Aorta (tissue), 5 donors: Measurements from ENCODE around the gene ATP2B2. TPM values are rescaled to one million over a fixed set of nuclear protein-coding genes. Genes with fewer than 3 reads are reported as not detected.

Experiments
- ATAC-seq: fragments of 200-7000 bp; cut with Tn5 transposase; one replicate; pipeline ENCODE4 v1.9.1; 2022; ENCODE audit warnings: moderate library complexity; ENCODE audit not compliant: low FRiP score
- DNase-seq, 2 donors: peaks; one replicate each; pipeline ENCODE4 v3.0.0-alpha.2; 2020
- H3K27ac ChIP-seq, 2 donors: one replicate each; pipeline ENCODE4 v1.5.1; 2013; ENCODE audit warnings: low read length in 2 of 2, mild to moderate bottlenecking in 2 of 2, moderate library complexity in 2 of 2, control low read depth in 1 of 2, inconsistent platforms in 1 of 2, low read depth in 1 of 2
- H3K27me3 ChIP-seq, 2 donors: one replicate each; pipeline ENCODE4 v1.6.1; 2013; ENCODE audit warnings: control low read depth in 1 of 2, low read length in 1 of 2, mild to moderate bottlenecking in 1 of 2, moderate library complexity in 1 of 2; ENCODE audit not compliant: insufficient read depth in 2 of 2, control insufficient read depth in 1 of 2
- H3K36me3 ChIP-seq, 2 donors: one replicate each; pipeline ENCODE4 v1.6.1; 2013; ENCODE audit warnings: control low read depth in 1 of 2, low read length in 1 of 2, mild to moderate bottlenecking in 1 of 2; ENCODE audit not compliant: insufficient read depth in 2 of 2, control insufficient read depth in 1 of 2
- H3K4me1 ChIP-seq, 2 donors: one replicate each; pipeline ENCODE4 v1.6.1; 2013; ENCODE audit warnings: low read length in 2 of 2, control low read depth in 1 of 2, mild to moderate bottlenecking in 1 of 2, moderate library complexity in 1 of 2; ENCODE audit not compliant: insufficient read depth in 2 of 2, control insufficient read depth in 1 of 2
- H3K4me3 ChIP-seq, 2 donors: one replicate each; pipeline ENCODE4 v1.5.1; 2013; ENCODE audit warnings: low read length in 2 of 2, control low read depth in 1 of 2, mild to moderate bottlenecking in 1 of 2
- H3K9me3 ChIP-seq: one replicate; pipeline ENCODE4 v1.6.1; 2013; ENCODE audit warnings: mild to moderate bottlenecking, low read length; ENCODE audit not compliant: control insufficient read depth
- WGBS, 2 donors: extraction: QIAGEN DNeasy Blood & Tissue Kit; methylation state at CpG; one replicate each; pipeline ENCODE4 v1.1.7; 2013; 5-methylcytosine and 5-hydroxymethylcytosine counted together
- intact Hi-C, 2 donors: fragments of 100-400 bp; cut with DNase I; formaldehyde crosslinking; loops; one replicate each; pipeline versions ENCODE4 v1.14.2 to v1.15.0; 2022
- polyA plus RNA-seq, 2 donors: library from polyadenylated mRNA; stranded (reverse); fragments of 200-250 nt; gene quantifications; one replicate each; pipeline ENCODE4 v1.2.3, GENCODE V29; 2013
- total RNA-seq, 2 donors: library from RNA; stranded (reverse); fragmentation: NEBNext Ultra II Directional; extraction: Animal tissue kit (Norgen Biotek cat#: 25700); gene quantifications; one replicate each; pipeline ENCODE4 v1.2.1, GENCODE V29; 2021
- donor health status: healthy with polysubstance abuse.
- donor health status: Bipolar disorder and iron deficiency.
- donor health status: DM: no; HTN: no; CAD: no.
- donor health status: DM: no; HTN: no; CAD: no.
- donor health status: DM: yes; HTN: yes; CAD: no.

ATP2B2 gene
- total and polyA plus RNA-seq, 4 donors: 0.29 to 0.30 TPM; not detected in 2

- H3K4me3 ChIP-seq: no peak overlapping the region
- H3K27ac ChIP-seq: no peak overlapping the region
- no peaks in the 10 kb centered on the region for H3K36me3 ChIP-seq
- no peaks in the 10 kb centered on the region for H3K9me3 ChIP-seq
- H3K27me3 ChIP-seq: no peaks in the 10 kb centered on the region
- 62 to 66% methylated on average over 12 of the region's 12 CpGs for WGBS, 2 donors
- H3K4me1 ChIP-seq: no peaks in the 10 kb centered on the region
- ATAC-seq: no peak
- intact Hi-C loops: no loop called here
- no peak for DNase-seq
Measured at GRCh38 chr3:10485380-10485779, 20.0 kb downstream of the ATP2B2 start.

DNA sequence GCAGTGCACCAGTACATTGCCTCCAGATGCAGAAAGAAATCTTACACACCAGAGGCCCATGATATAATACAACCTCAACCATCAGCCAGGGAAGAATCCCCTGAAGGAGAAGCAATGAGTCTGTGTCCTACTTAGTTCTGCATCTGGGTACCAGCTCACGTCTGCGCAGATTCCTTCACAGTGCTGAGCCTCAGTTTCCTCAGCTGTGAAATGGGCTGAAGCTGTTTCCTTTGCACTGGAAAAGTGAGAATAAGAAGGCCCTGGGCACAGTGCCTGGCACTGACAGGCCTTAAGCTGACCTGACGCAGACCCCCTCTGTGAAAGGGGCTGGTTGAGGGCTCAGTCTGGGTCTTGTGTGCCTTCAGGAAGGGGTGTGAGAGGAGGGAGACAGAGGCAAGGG is 20.7 kb downstream of the ATP2B2 start:
- DNase-seq (no peak), ATAC-seq (no peak)
- Histone ChIP-seq H3K27me3 (no peaks in the 10 kb centered on the region), H3K4me3 (no peak overlapping the region), H3K27ac (no peak overlapping the region), H3K4me1 (no peaks in the 10 kb centered on the region), H3K36me3 (no peaks in the 10 kb centered on the region), H3K9me3 (no peaks in the 10 kb centered on the region)
- intact Hi-C loops: no loop called here
- WGBS, 2 donors: 86 to 94% methylated on average over 3 of the region's 3 CpGs

- Histone ChIP-seq H3K9me3 (no peaks in the 10 kb centered on the region), H3K36me3 (no peaks in the 10 kb centered on the region), H3K27ac (no peak overlapping the region), H3K27me3 (no peaks in the 10 kb centered on the region), H3K4me3 (no peak overlapping the region), H3K4me1 (no peaks in the 10 kb centered on the region)
- no peak for DNase-seq
- 57 to 61% methylated on average over 13 of the region's 13 CpGs for WGBS, 2 donors
- intact Hi-C loops: no loop called here
- ATAC-seq: no peak
Measured at GRCh38 chr3:10483686-10484345, 21.6 kb downstream of the ATP2B2 start.

DNA sequence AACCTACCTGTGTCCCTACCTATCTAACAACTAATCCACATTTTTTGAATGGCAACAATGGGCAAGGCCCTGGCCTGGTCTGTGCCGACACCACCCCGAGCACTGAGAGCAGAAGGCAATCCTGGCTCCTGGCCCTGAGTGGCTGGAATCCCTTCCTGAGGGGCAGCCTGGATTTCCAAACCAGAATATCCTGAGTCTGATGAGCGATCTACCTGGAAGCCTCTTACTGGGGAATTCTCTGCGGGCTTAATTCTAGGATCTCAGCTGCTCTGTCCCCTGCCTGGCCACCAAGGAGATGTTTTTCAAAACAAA is 22.1 kb downstream of the ATP2B2 start:
- ATAC-seq (no peak), DNase-seq (no peak)
- Histone ChIP-seq H3K27me3 (peaks cover 0 to 1% of the 10 kb centered on the region in 2 donors), H3K36me3 (no peaks in the 10 kb centered on the region), H3K4me1 (no peaks in the 10 kb centered on the region), H3K4me3 (no peak overlapping the region), H3K9me3 (no peaks in the 10 kb centered on the region), H3K27ac (no peak overlapping the region)
- 67 to 74% methylated on average over 4 of the region's 4 CpGs for WGBS, 2 donors
- intact Hi-C loops: no loop called here

DNA sequence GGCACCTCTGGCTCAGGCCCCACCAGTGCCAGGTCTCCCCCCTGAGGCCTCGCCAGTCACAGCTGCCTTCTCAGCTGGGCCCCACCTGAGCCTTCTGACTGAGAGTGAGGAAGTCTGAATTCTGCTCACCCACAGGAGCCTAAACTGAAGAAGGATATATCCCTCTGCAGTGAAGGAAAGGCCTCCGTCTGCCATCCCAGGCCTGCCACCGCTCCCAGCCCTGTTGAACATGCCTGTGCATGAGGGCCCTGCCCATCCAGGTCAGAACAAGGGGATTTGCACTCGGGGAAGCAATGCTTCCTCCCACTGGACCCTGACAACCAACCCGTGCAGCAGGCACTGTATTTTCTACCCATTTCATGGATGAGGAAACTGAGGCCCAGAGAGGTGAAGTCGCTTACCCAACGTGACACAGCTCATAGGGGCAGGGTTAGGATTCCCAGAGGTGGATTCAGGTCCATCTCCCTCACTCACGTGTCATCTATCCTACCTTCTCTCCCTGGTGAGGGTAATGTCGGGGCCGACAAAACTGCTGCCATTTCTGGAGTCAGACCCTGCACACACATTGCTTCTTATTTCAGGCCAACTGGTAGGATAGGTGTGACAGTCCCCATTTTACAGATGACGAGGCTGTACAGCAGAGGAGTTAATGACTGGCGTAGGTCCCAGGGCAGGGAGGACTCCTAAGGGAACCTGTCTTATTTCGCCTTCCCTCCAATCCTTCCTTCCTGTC is 22.6 kb downstream of the ATP2B2 start:
- Histone ChIP-seq H3K4me3 (no peak overlapping the region), H3K4me1 (no peaks in the 10 kb centered on the region), H3K36me3 (no peaks in the 10 kb centered on the region), H3K27ac (no peak overlapping the region), H3K27me3 (peaks cover 0 to 1% of the 10 kb centered on the region in 2 donors), H3K9me3 (no peaks in the 10 kb centered on the region)
- 85 to 86% methylated on average over 13 of the region's 13 CpGs for WGBS, 2 donors
- ATAC-seq (no peak), DNase-seq (no peak)
- intact Hi-C loops: no loop called here

DNA sequence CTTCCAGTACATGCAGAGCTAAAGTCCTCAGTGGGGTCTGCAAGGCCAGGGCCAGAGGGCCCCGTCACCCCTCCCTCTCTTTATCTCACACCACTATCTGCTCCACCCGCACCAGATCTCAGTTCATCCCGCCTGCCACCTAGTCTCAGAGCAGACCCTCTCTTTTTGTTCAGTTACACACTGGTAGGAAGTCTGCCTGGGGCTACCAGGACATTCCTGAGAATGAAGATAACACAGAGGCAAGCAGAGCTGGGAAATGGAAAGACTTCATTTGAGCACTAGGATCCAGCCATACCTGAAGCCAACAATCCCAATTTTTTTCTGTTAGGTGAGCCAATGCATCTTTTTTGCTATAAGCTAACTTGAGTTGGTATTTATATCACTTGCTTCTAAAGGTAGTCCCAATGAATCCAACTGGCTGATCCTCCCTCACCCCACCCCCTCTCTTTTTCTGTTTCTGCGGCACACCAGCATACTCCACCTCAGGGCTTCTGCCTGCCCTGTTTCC is 24.5 kb downstream of the ATP2B2 start:
- 67 to 80% methylated on average over 4 of the region's 4 CpGs for WGBS, 2 donors
- DNase-seq (no peak), ATAC-seq (no peak)
- H3K36me3 ChIP-seq: no peaks in the 10 kb centered on the region
- no peak overlapping the region for H3K4me3 ChIP-seq
- H3K27ac ChIP-seq: no peak overlapping the region
- H3K27me3 ChIP-seq: peaks cover 0 to 1% of the 10 kb centered on the region in 2 donors
- no peaks in the 10 kb centered on the region for H3K4me1 ChIP-seq
- intact Hi-C loops: no loop called here
- H3K9me3 ChIP-seq: no peaks in the 10 kb centered on the region

DNA sequence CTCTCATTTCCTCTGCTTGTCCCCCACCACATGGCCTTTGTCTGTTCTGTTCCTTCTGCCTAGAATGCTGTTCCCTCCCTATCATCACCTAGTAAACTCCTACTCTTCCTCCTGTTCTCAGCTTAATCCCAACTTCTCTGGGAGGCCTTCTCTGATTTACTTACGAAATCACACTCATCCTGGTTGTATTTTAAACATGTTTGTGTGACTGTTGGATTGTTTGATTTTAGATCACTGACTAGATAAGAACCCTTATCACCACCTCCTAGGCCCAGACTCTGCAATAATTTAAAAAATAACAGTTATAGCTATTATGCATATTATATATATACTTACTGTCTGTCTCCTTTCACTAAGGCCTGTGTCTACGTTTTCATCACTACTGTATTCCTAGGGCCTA is 26.1 kb downstream of the ATP2B2 start:
- no peak overlapping the region for H3K27ac ChIP-seq
- no peaks in the 10 kb centered on the region for H3K4me1 ChIP-seq
- no peak overlapping the region for H3K4me3 ChIP-seq
- peaks cover 0 to 1% of the 10 kb centered on the region in 2 donors for H3K27me3 ChIP-seq
- ATAC-seq (no peak), DNase-seq (no peak)
- 56 to 62% methylated on average over 2 of the region's 2 CpGs for WGBS, 2 donors
- H3K9me3 ChIP-seq: no peaks in the 10 kb centered on the region
- intact Hi-C loops: no loop called here
- H3K36me3 ChIP-seq: no peaks in the 10 kb centered on the region

GRCh38 chr3:10475983-10476382 is 29.4 kb downstream of the ATP2B2 start:
- H3K36me3 ChIP-seq: no peaks in the 10 kb centered on the region
- peaks cover 0 to 1% of the 10 kb centered on the region in 2 donors for H3K27me3 ChIP-seq
- WGBS, 2 donors: 79 to 81% methylated on average over 3 of the region's 3 CpGs
- no peak overlapping the region for H3K27ac ChIP-seq
- intact Hi-C loops: no loop called here
- H3K4me3 ChIP-seq: no peak overlapping the region
- ATAC-seq: no peak
- DNase-seq: no peak
- H3K9me3 ChIP-seq: no peaks in the 10 kb centered on the region
- H3K4me1 ChIP-seq: no peaks in the 10 kb centered on the region

DNA sequence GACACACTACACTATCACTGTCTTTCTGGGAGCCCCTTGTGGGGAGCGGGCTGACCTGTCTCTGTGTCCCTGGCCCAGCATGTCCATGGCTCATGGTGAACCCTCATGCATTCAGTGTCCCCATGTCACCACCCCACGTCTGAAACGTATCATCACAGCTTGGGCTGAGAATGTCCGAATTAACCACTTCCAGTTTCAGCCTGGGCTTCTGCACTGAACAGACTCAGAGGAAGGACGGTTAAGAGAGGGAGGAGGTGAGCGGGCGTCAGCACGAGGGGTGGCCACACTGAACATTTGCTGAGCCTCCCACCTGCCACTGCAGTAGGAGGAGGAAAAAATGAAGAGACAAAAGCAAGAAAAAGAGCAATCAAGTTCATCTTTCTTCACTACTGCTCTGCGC is 30.5 kb downstream of the ATP2B2 start:
- Histone ChIP-seq H3K27me3 (peaks cover 0 to 1% of the 10 kb centered on the region in 2 donors), H3K4me3 (no peak overlapping the region), H3K36me3 (no peaks in the 10 kb centered on the region), H3K27ac (no peak overlapping the region), H3K9me3 (no peaks in the 10 kb centered on the region), H3K4me1 (no peaks in the 10 kb centered on the region)
- 59 to 61% methylated on average over 9 of the region's 9 CpGs for WGBS, 2 donors
- DNase-seq: no peak
- ATAC-seq: no peak
- intact Hi-C loops: no loop called here
